GM21576 (cell line): ENCODE results near the gene GLRA2.
"Not testable (repeated sequence)": the region's sequence is repeated elsewhere in the genome, so short reads cannot be mapped to it uniquely, and the experiment has no call there.

Experiments
- ATAC-seq: cut with Tn5 transposase; IDR thresholded peaks from one replicate; pipeline ENCODE4 v1.9.1; 2021; ENCODE audit warnings: mild to moderate bottlenecking, moderate library complexity; ENCODE audit not compliant: unreplicated experiment

The GLRA2 gene

GRCh38 chrX:14590693-14591424 lies 61.5 kb downstream of the GLRA2 start:
- no peak for ATAC-seq

GRCh38 chrX:14591976-14592375 lies 62.6 kb downstream of the GLRA2 start:
- no peak for ATAC-seq

- no peak for ATAC-seq
Observed at GRCh38 chrX:14594521-14594920, 65.2 kb downstream of the GLRA2 start.

- no peak for ATAC-seq
Observed at GRCh38 chrX:14598330-14598729, 69.0 kb downstream of the GLRA2 start.

- ATAC-seq, result no peak
Observed at GRCh38 chrX:14607446-14607985, 78.2 kb downstream of the GLRA2 start.

GRCh38 chrX:14612450-14612849 lies 83.1 kb downstream of the GLRA2 start:
- ATAC-seq, result not testable (repeated sequence)

GRCh38 chrX:14616301-14616700 lies 87.0 kb downstream of the GLRA2 start:
- ATAC-seq, result no peak

- ATAC-seq, result no peak
Observed at GRCh38 chrX:14616836-14617235, 87.5 kb downstream of the GLRA2 start.

GRCh38 chrX:14618177-14618965 lies 89.0 kb downstream of the GLRA2 start:
- no peak for ATAC-seq

- no peak for ATAC-seq
Observed at GRCh38 chrX:14630733-14631132, 101.4 kb downstream of the GLRA2 start.

- no peak for ATAC-seq
Observed at GRCh38 chrX:14641681-14642655, 112.6 kb downstream of the GLRA2 start.

GRCh38 chrX:14660970-14661369 lies 131.6 kb downstream of the GLRA2 start:
- no peak for ATAC-seq

- ATAC-seq, result peak; percentile 74
Observed at GRCh38 chrX:14670819-14671218, 141.5 kb downstream of the GLRA2 start.

- no peak for ATAC-seq
Observed at GRCh38 chrX:14672611-14673172, 143.4 kb downstream of the GLRA2 start.

- ATAC-seq, result no peak
Observed at GRCh38 chrX:14673236-14673635, 143.9 kb downstream of the GLRA2 start.

GRCh38 chrX:14673764-14674163 lies 144.4 kb downstream of the GLRA2 start:
- peak; percentile 91 for ATAC-seq

GRCh38 chrX:14675500-14675899 lies 146.2 kb downstream of the GLRA2 start:
- ATAC-seq, result no peak

- no peak for ATAC-seq
Observed at GRCh38 chrX:14676431-14676830, 147.1 kb downstream of the GLRA2 start.

- ATAC-seq, result not testable (repeated sequence)
Observed at GRCh38 chrX:14688331-14688730, 159.0 kb downstream of the GLRA2 start.

- ATAC-seq, result no peak
Observed at GRCh38 chrX:14690553-14690952, 161.2 kb downstream of the GLRA2 start.
